ENCODE results near the gene PDHA1. TPM values are rescaled to one million over a fixed set of nuclear protein-coding genes. Genes with fewer than 3 reads are reported as not detected.

The PDHA1 gene
- total RNA-seq, 4 donors from 2014 or later = 143 to 238 (median 203) TPM

- Histone ChIP-seq H3K4me3 (no peak overlapping the region), H3K36me3 (no peaks in the 10 kb centered on the region), H3K9me3 (no peaks in the 10 kb centered on the region), H3K27ac (no peak overlapping the region), H3K27me3 (peaks cover 0 to 7% (median 0%) of the 10 kb centered on the region in 3 donors), H3K4me1 (peaks cover 0 to 4% of the 10 kb centered on the region in 2 donors)
- ATAC-seq (no peak), DNase-seq (no peak)
- in situ Hi-C loops (cut with MboI; ENCODE audit: low sequenced_read_pairs in 4 of 4) (loop anchor here in 1 of 4 donors (25.0 kb wide), 1 partner anchor 512 kb away; the partner anchor contains the start of gene SH3KBP1), intact Hi-C loops (cut with DNase I; ENCODE audit: low total_unique reads) (no loop called here)
- TF ChIP-seq CTCF (IDR thresholded peaks at IDR 0.05 in 4 of 5, conservative IDR thresholded peaks at IDR 0.05 in 1 of 5) (no peak), POLR2A (IDR thresholded peaks at IDR 0.05) (no peak)
Observed at GRCh38 chrX:19375546-19375945, 31.8 kb downstream of the PDHA1 start.

- ATAC-seq (no peak), DNase-seq (no peak)
- Histone ChIP-seq H3K36me3 (no peaks in the 10 kb centered on the region), H3K9me3 (no peaks in the 10 kb centered on the region), H3K27me3 (peaks cover 0 to 7% (median 0%) of the 10 kb centered on the region in 3 donors), H3K4me3 (no peak overlapping the region), H3K4me1 (no peaks in the 10 kb centered on the region), H3K27ac (no peak overlapping the region)
- no peak for TF ChIP-seq POLR2A (IDR thresholded peaks at IDR 0.05)
- TF ChIP-seq CTCF (IDR thresholded peaks at IDR 0.05 in 4 of 5, conservative IDR thresholded peaks at IDR 0.05 in 1 of 5) = no peak
- intact Hi-C loops (cut with DNase I; ENCODE audit: low total_unique reads) = no loop called here
- in situ Hi-C loops (cut with MboI; ENCODE audit: low sequenced_read_pairs in 4 of 4) = loop anchor here in 1 of 4 donors (25.0 kb wide), 1 partner anchor 510 kb away; the partner anchor contains the start of gene SH3KBP1
Observed at GRCh38 chrX:19377799-19378198, 34.1 kb downstream of the PDHA1 start.

- no peak for ATAC-seq
- TF ChIP-seq CTCF (IDR thresholded peaks at IDR 0.05 in 4 of 5, conservative IDR thresholded peaks at IDR 0.05 in 1 of 5) (no peak), POLR2A (IDR thresholded peaks at IDR 0.05) (no peak)
- Histone ChIP-seq H3K36me3 (no peaks in the 10 kb centered on the region), H3K4me3 (no peak overlapping the region), H3K27ac (no peak overlapping the region), H3K9me3 (no peaks in the 10 kb centered on the region), H3K4me1 (no peaks in the 10 kb centered on the region), H3K27me3 (no peaks in the 10 kb centered on the region)
- in situ Hi-C loops (cut with MboI; ENCODE audit: low sequenced_read_pairs in 4 of 4) = loop anchor here in 1 of 4 donors (25.0 kb wide), 1 partner anchor 506 kb away; the partner anchor contains the start of gene SH3KBP1
- no peak for DNase-seq
- intact Hi-C loops (cut with DNase I; ENCODE audit: low total_unique reads) = no loop called here
Observed at GRCh38 chrX:19381326-19381725, 37.6 kb downstream of the PDHA1 start.

GRCh38 chrX:19382555-19383145, 38.9 kb downstream of the PDHA1 start:
- in situ Hi-C loops (cut with MboI; ENCODE audit: low sequenced_read_pairs in 4 of 4) = loop anchor here in 1 of 4 donors (25.0 kb wide), 1 partner anchor 505 kb away; the partner anchor contains the start of gene SH3KBP1
- ATAC-seq = no peak

More at GRCh38 chrX:19382555-19383145, 38.9 kb downstream of the PDHA1 start:
- no peak for DNase-seq
- Histone ChIP-seq H3K4me1 (no peaks in the 10 kb centered on the region), H3K27ac (no peak overlapping the region), H3K9me3 (no peaks in the 10 kb centered on the region), H3K36me3 (no peaks in the 10 kb centered on the region), H3K4me3 (no peak overlapping the region), H3K27me3 (no peaks in the 10 kb centered on the region)
- intact Hi-C loops (cut with DNase I; ENCODE audit: low total_unique reads) = no loop called here
- TF ChIP-seq CTCF (IDR thresholded peaks at IDR 0.05 in 4 of 5, conservative IDR thresholded peaks at IDR 0.05 in 1 of 5) = no peak
- TF ChIP-seq POLR2A (IDR thresholded peaks at IDR 0.05) = no peak
